Astrocyte (in vitro differentiated cells and primary cell): ENCODE data around the gene APBA2.

ENCODE experiments used
- EZH2 ChIP-seq: IDR thresholded peaks from 2 replicates; pipeline ENCODE4 v1.6.1; 2012; ENCODE audit warnings: mild to moderate bottlenecking, low read length, inconsistent platforms; ENCODE audit not compliant: insufficient read depth
- TF ChIP-seq, protein P1 (sequence below): IDR thresholded peaks from 2 replicates; pipeline ENCODE4 v1.5.1; 2011; ENCODE audit warnings: low read depth, mild to moderate bottlenecking, inconsistent platforms, low read length, moderate library complexity; ENCODE audit not compliant: insufficient read depth

DNA sequence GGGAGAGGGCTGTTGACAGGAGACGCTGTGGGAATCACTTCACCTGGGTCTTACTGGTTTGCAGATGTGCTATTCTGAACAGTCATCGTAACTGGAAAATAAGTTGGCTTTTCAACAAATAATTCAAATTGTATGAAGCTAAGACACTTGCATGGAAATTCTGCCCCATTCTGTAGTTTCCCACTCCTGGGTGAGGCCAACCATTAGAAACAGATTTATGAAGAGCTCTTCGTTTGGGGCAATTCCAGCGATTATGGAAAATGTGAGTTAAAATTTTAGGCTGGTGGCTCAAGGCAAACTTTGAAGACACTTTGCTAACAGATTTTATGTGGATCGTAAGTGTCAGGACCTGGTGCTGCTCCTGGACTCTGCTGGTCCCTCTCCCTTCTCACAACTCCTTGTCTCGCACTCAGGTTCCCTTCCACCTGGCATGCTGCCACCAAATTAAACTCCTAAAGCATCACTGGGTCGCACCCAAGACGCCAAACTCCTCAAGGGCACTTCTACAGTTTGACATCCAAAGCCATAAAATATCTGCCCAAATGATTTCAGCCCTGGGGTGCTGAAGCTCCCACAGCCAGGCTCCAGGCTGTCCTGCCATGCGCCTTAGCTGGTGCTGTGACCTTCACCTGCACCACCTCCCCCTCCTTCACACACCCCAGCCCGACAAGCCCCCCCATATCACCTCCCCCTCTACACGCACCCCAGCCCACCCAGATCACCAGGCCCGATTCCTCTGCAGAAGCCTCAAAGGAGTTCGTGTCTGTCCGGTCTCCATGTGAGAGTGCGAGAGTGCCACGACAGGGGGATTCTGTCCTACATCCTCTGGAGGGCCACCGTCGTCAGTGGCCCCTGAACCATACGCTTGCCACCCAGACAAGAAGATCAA lies 245.4 kb downstream of the APBA2 start:
- TF ChIP-seq, protein P1, sequence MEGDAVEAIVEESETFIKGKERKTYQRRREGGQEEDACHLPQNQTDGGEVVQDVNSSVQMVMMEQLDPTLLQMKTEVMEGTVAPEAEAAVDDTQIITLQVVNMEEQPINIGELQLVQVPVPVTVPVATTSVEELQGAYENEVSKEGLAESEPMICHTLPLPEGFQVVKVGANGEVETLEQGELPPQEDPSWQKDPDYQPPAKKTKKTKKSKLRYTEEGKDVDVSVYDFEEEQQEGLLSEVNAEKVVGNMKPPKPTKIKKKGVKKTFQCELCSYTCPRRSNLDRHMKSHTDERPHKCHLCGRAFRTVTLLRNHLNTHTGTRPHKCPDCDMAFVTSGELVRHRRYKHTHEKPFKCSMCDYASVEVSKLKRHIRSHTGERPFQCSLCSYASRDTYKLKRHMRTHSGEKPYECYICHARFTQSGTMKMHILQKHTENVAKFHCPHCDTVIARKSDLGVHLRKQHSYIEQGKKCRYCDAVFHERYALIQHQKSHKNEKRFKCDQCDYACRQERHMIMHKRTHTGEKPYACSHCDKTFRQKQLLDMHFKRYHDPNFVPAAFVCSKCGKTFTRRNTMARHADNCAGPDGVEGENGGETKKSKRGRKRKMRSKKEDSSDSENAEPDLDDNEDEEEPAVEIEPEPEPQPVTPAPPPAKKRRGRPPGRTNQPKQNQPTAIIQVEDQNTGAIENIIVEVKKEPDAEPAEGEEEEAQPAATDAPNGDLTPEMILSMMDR = no peak
- no peak for TF ChIP-seq EZH2
